Measurements from ENCODE around the gene MOSMO. TPM values are rescaled to one million over a fixed set of nuclear protein-coding genes. Genes with fewer than 3 reads are reported as not detected.

Gene MOSMO
- total and polyA plus RNA-seq, 2 of the 4 experiments (the other 2 are of a cell fraction): 10.5 to 16.0 TPM

- Histone ChIP-seq H3K9me3 (ENCODE audit: control insufficient read depth, insufficient read depth, low read length) (no peaks in the 10 kb centered on the region), H2BK20ac (ENCODE audit: low read depth, low read length) (no peak overlapping the region)
- WGBS, 2 experiments (ENCODE audit: extremely low coverage in 2 of 2, insufficient read length in 1 of 2): no CpG with 5 or more reads among the region's 7 CpGs
These were observed 116.0 kb downstream of the MOSMO start for GRCh38 chr16:22123759-22124490.

More at GRCh38 chr16:22123759-22124490, 116.0 kb downstream of the MOSMO start:
- no TSS peak for BruUV-seq (replicated peaks)
- Histone ChIP-seq H2AFZ (replicated peaks; ENCODE audit: low read length, poor library complexity) (no peak overlapping the region), H3K27me3 (ENCODE audit: control insufficient read depth, insufficient read depth, low read length) (peaks cover 4% of the 10 kb centered on the region; the same call in 1 of the 2 replicates), H3K56ac (ENCODE audit: extremely low read depth, insufficient read depth, low read length) (no peak overlapping the region), H3K18ac (ENCODE audit: low read depth, low read length) (no peak overlapping the region), H3K23ac (ENCODE audit: low read depth, low read length) (no peak overlapping the region), H3K79me1 (ENCODE audit: low read depth in 1 of 2, low read length in 2 of 2) (no peaks in the 10 kb centered on the region), H3K4me3 (ENCODE audit: insufficient read depth, low read depth, low read length) (no peak overlapping the region), H3K27ac (ENCODE audit: insufficient read depth, low read length) (no peak overlapping the region), H4K8ac (ENCODE audit: low read depth in 2 of 2, low read length in 2 of 2) (no peak overlapping the region), H3K4me1 (ENCODE audit: control insufficient read depth, insufficient read depth, low read length) (no peaks in the 10 kb centered on the region), H3K4me2 (ENCODE audit: low read depth, low read length) (no peak overlapping the region), H3K9ac (ENCODE audit: low read depth, low read length) (no peak overlapping the region), H2BK15ac (ENCODE audit: low read depth, low read length) (no peak overlapping the region), H3K14ac (replicated peaks; ENCODE audit: low read depth, low read length) (no peak overlapping the region), H3K4ac (ENCODE audit: low read depth, low read length) (no peak overlapping the region), H3K36me3 (ENCODE audit: control insufficient read depth, insufficient read depth, low read length) (no peaks in the 10 kb centered on the region), H2BK5ac (ENCODE audit: low read depth, low read length, poor library complexity, severe bottlenecking) (no peak overlapping the region), H2AK5ac (ENCODE audit: low read depth, low read length) (no peak overlapping the region), H4K5ac (ENCODE audit: low read depth, low read length) (no peak overlapping the region), H2AK9ac (replicated peaks; ENCODE audit: low read depth, low read length, poor library complexity) (no peak overlapping the region), H4K20me1 (ENCODE audit: insufficient read depth, low read length) (no peaks in the 10 kb centered on the region), H3K9me1 (ENCODE audit: insufficient read depth, low read length) (no peaks in the 10 kb centered on the region), H4K91ac (ENCODE audit: insufficient read depth, low read depth, low read length) (no peak overlapping the region), H2BK120ac (ENCODE audit: low read depth, low read length) (no peak overlapping the region)
- ATAC-seq (ENCODE audit: low read depth): no peak
- POLR2A ChIA-PET (ENCODE audit: unreplicated experiment): no interaction called here
- TF ChIP-seq SMC3 (IDR thresholded peaks at IDR 0.05; ENCODE audit: low read depth, low read length): no peak
- no peak for TF ChIP-seq NFE2L2 (IDR thresholded peaks at IDR 0.05; ENCODE audit: low read depth, low read length)
- no peak for TF ChIP-seq RAD21 (IDR thresholded peaks at IDR 0.05; ENCODE audit: low read length)
- TF ChIP-seq USF2 (IDR thresholded peaks at IDR 0.05; ENCODE audit: low read depth, low read length): no peak
- TF ChIP-seq FOS (IDR thresholded peaks at IDR 0.05; ENCODE audit: low read depth, low read length): no peak
- TF ChIP-seq CHD1 (IDR thresholded peaks at IDR 0.05; ENCODE audit: low read depth, low read length): no peak
- DNase-seq: no peak
- dilution Hi-C loops (cut with HindIII; ENCODE audit: low sequenced_read_pairs, unreplicated experiment): no loop called here
- in situ Hi-C loops (cut with MboI; ENCODE audit: low sequenced_read_pairs): no loop called here
- CTCF ChIA-PET: no interaction called here
- intact Hi-C loops (cut with micrococcal nuclease): no loop called here
